ENCODE data around the gene DENND5B. TPM values are rescaled to one million over a fixed set of nuclear protein-coding genes. Genes with fewer than 3 reads are reported as not detected.

Gene DENND5B
- total and polyA plus RNA-seq, 10 of the 15 experiments (the other 5 are each of a cell fraction or from before 2014, with no cell fraction given): 0.39 to 32.5 (median 20.6) TPM

DNA sequence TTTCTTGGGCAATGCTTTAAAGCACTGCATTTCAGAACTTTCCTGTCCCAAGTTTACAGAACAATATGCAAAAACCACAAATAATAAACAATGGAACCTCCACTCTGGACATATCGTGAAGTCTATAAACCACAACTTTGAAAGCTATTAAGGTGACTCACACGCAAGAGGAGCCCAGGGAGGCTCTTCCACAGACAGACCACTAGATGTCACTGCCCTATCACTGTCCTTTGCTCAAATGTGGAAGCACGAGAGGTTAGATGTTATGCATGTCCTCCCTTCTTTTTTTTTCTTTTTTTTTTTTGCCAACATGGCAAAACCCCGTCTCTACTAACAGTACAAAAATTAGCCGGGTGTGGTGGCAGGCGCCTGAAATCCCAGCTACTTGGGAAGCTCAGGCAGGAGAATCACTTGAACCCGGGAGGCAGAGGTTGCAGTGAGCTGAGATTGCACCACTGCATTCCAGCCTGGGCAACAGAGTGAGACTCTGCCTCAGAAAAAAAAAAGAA is 187.8 kb downstream of the DENND5B start (continued):
- TF ChIP-seq ATF2 (IDR thresholded peaks at IDR 0.05; ENCODE audit: low read length) (0 out of 2 replicates have a peak, but pooled peaks have one; percentile 18), POU2F2 (IDR thresholded peaks at IDR 0.05; ENCODE audit: borderline replicate concordance, low read depth, low read length) (peak; percentile 90; the same call in 2 of the 3 replicates), TCF12 (IDR thresholded peaks at IDR 0.05; ENCODE audit: low read depth, low read length) (0 out of 2 replicates have a peak, but pooled peaks have one; percentile 27), SMC3 (IDR thresholded peaks at IDR 0.05; ENCODE audit: borderline replicate concordance, low read length) (peak; percentile 93), EP300 (IDR thresholded peaks at IDR 0.05; ENCODE audit: borderline replicate concordance in 1 of 2, control insufficient read depth in 1 of 2, low read depth in 2 of 2, low read length in 2 of 2) (peak in 1 of 2 experiments; percentile 71; a peak in 1 of 4 replicates), IRF4 (IDR thresholded peaks at IDR 0.05; ENCODE audit: low read depth, low read length) (0 out of 2 replicates have a peak, but pooled peaks have one; percentile 36), SKIL (IDR thresholded peaks at IDR 0.05; ENCODE audit: low read depth, poor library complexity, severe bottlenecking) (peak; percentile 53), MEF2A (IDR thresholded peaks at IDR 0.05; ENCODE audit: insufficient read depth, low read depth, low read length) (0 out of 2 replicates have a peak, but pooled peaks have one; percentile 47), FOXM1 (IDR thresholded peaks at IDR 0.05; ENCODE audit: low read depth, low read length) (peak; percentile 79), SMARCA5 (IDR thresholded peaks at IDR 0.05) (peak; percentile 55; the same call in 1 of the 2 replicates), BHLHE40 (IDR thresholded peaks at IDR 0.05; ENCODE audit: borderline replicate concordance in 1 of 2, low read depth in 2 of 2, low read length in 1 of 2) (peak; percentile 55 to 74; a peak in 3 of 4 replicates), YY1 (IDR thresholded peaks at IDR 0.05; ENCODE audit: low read depth, low read length) (0 out of 2 replicates have a peak, but pooled peaks have one; percentile 70), RCOR1 (conservative IDR thresholded peaks at IDR 0.05; ENCODE audit: low read depth, low read length) (0 out of 2 replicates have a peak, but pooled peaks have one; percentile 36), CBX5 (IDR thresholded peaks at IDR 0.05; ENCODE audit: low read depth) (peak; percentile 79; the same call in 1 of the 2 replicates)

All from GM12878 (cell line).